Osteocyte (in vitro differentiated cells): ENCODE results near the gene OSBPL5. TPM values are rescaled to one million over a fixed set of nuclear protein-coding genes. Genes with fewer than 3 reads are reported as not detected.

Experiments
- DNase-seq: peaks from one replicate; pipeline ENCODE4 v3.0.0; 2021; ENCODE audit warnings: mixed read lengths; ENCODE audit not compliant: unreplicated experiment; ENCODE audit errors: extremely low spot score
- H3K27ac Mint-ChIP-seq: one replicate; pipeline ENCODE4 v1.8.0; 2021; ENCODE audit warnings: mild to moderate bottlenecking, mixed read lengths; ENCODE audit not compliant: unreplicated experiment
- H3K27me3 Mint-ChIP-seq: one replicate; pipeline ENCODE4 v1.8.0; 2021; ENCODE audit warnings: mixed read lengths; ENCODE audit not compliant: unreplicated experiment
- H3K36me3 Mint-ChIP-seq: one replicate; pipeline ENCODE4 v1.8.0; 2021; ENCODE audit warnings: mixed read lengths; ENCODE audit not compliant: unreplicated experiment
- H3K4me1 Mint-ChIP-seq: one replicate; pipeline ENCODE4 v1.8.0; 2021; ENCODE audit warnings: mixed read lengths; ENCODE audit not compliant: unreplicated experiment
- H3K4me3 Mint-ChIP-seq: one replicate; pipeline ENCODE4 v1.8.0; 2021; ENCODE audit warnings: mild to moderate bottlenecking, moderate library complexity, mixed read lengths; ENCODE audit not compliant: unreplicated experiment
- H3K9me3 Mint-ChIP-seq: one replicate; pipeline ENCODE4 v1.8.0; 2021; ENCODE audit warnings: mixed read lengths; ENCODE audit not compliant: unreplicated experiment
- CTCF ChIP-seq: fragments of 200-600 bp; sonication (generic); IDR thresholded peaks from 2 replicates; pipeline ENCODE4 v1.5.0; 2021; ENCODE audit warnings: antibody characterized with exemption, mild to moderate bottlenecking, moderate library complexity
- total RNA-seq: library from RNA; stranded (reverse); gene quantifications from 2 replicates; pipeline ENCODE4 v1.2.1, GENCODE V29; 2021

OSBPL5 gene
- total RNA-seq, 1 donor from 2014 or later, result 47.9 TPM

- Mint-ChIP-seq H3K36me3 (no peaks in the 10 kb centered on the region), H3K27ac (no peak overlapping the region), H3K4me1 (no peaks in the 10 kb centered on the region), H3K4me3 (no peak overlapping the region), H3K9me3 (no peaks in the 10 kb centered on the region), H3K27me3 (peaks cover 39% of the 10 kb centered on the region)
- DNase-seq, result no peak
- TF ChIP-seq CTCF, result no peak
Observed at GRCh38 chr11:3200388-3201111, 35.4 kb upstream of the OSBPL5 start.

- Mint-ChIP-seq H3K36me3 (no peaks in the 10 kb centered on the region), H3K4me3 (no peak overlapping the region), H3K27ac (no peak overlapping the region), H3K27me3 (peaks cover 31% of the 10 kb centered on the region), H3K4me1 (no peaks in the 10 kb centered on the region), H3K9me3 (no peaks in the 10 kb centered on the region)
- TF ChIP-seq CTCF, result no peak
- DNase-seq, result no peak
Observed at GRCh38 chr11:3199537-3200295, 34.6 kb upstream of the OSBPL5 start.

GRCh38 chr11:3198815-3199214 is 33.7 kb upstream of the OSBPL5 start:
- Mint-ChIP-seq H3K4me3 (no peak overlapping the region), H3K27me3 (peaks cover 30% of the 10 kb centered on the region), H3K4me1 (no peaks in the 10 kb centered on the region), H3K27ac (no peak overlapping the region), H3K36me3 (no peaks in the 10 kb centered on the region), H3K9me3 (no peaks in the 10 kb centered on the region)
- no peak for DNase-seq
- no peak for TF ChIP-seq CTCF

GRCh38 chr11:3197878-3198528 is 32.9 kb upstream of the OSBPL5 start:
- Mint-ChIP-seq H3K4me3 (no peak overlapping the region), H3K27ac (no peak overlapping the region), H3K27me3 (peaks cover 28% of the 10 kb centered on the region), H3K9me3 (no peaks in the 10 kb centered on the region), H3K4me1 (no peaks in the 10 kb centered on the region), H3K36me3 (no peaks in the 10 kb centered on the region)
- DNase-seq, result no peak
- TF ChIP-seq CTCF, result no peak
